ENCODE measurements around the gene CYBB. TPM values are rescaled to one million over a fixed set of nuclear protein-coding genes. Genes with fewer than 3 reads are reported as not detected.

Gene CYBB
- polyA plus RNA-seq, 3 donors: 8.4 to 14.5 (median 11.1) TPM

DNA sequence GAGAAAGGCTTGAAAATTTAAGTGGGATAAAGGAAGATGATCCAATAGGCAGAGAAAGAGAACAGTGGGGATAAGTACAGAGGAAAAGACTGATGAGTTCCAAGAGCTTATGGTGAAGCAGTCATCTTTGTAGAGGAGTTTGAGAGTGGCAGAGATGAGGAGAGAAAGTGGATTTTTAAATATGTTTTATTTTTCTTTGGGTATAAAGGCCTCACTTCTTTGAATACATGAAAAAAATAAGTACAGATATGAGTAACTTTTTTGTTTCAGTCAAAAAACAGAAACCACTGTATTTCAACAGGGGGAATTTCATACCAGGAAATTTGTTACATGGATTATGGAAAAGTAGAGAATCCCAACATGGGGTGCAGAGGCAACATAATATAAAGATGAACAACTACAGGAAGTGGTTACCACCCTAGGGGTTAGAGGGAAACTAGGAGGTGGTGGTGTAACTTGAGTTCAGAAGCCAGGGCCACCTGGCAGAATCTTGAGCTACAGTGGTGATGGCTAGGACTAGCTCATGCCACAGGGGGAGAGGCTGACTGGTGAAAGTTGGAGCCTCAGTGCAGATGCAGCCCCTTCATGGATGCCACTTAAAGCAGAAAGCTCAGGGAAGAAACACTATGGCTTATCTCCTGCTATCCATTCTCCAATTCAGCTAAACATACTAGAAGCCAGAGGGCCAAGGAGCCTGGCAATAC, 3.4 kb upstream of the CYBB start:
- no peak for DNase-seq (ENCODE audit: extremely low read depth in 1 of 11, low read depth in 9 of 11, low spot score in 4 of 11)

DNA sequence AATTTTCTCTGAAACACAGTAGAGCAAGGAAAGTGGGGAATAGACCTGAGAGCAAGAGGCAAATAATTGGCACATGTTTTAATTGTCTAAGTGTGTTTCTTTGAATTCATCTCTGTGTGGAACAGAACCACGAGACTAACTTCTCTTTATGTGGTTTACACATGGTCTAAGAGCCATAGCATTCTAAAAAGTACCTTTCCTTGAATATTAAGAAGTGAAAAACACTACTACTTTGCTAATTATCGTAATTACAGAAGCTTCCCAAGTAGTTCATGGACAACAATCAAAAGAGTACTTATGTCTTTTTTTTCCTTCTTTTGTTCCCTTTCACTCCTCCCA, 2.9 kb upstream of the CYBB start:
- no peak for DNase-seq (ENCODE audit: extremely low read depth in 1 of 11, low read depth in 9 of 11, low spot score in 4 of 11)

DNA sequence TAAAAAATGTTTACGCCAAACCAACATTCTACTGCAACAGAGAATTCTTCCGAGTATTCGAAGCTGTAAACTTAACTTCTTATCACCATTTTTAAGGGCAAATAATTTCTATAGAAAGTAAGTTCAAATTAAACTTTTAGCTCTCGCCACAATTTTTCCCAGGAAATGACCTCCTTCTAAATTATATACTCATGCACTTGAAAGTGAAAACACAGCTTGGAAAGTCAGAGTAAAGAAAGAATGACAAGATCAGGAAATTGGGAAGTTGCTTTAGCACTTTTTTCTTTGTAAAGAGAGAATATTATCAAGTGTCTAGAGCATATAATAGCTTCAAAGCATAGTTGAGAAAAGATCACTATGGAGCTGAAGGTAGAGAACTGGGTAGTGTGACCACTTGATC, 1.2 kb downstream of the CYBB start:
- no peak for DNase-seq (ENCODE audit: extremely low read depth in 1 of 11, low read depth in 9 of 11, low spot score in 4 of 11)

DNA sequence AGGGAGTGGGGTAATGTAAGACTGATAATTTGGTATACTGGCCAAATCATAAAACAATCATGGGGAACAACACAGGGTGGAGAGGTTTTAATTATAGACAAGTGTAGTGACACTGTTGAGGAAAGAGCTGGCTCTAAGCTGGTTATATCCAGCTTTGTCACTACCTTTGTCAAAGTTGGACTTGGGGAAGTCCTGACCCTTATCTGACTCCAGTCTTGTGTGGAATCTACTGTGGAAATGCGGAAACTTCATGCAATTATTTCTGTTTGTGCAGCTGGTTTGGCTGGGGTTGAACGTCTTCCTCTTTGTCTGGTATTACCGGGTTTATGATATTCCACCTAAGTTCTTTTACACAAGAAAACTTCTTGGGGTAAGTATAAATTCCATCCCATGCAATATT, 2.0 kb downstream of the CYBB start:
- DNase-seq (ENCODE audit: extremely low read depth in 1 of 11, low read depth in 9 of 11, low spot score in 4 of 11): no peak

DNA sequence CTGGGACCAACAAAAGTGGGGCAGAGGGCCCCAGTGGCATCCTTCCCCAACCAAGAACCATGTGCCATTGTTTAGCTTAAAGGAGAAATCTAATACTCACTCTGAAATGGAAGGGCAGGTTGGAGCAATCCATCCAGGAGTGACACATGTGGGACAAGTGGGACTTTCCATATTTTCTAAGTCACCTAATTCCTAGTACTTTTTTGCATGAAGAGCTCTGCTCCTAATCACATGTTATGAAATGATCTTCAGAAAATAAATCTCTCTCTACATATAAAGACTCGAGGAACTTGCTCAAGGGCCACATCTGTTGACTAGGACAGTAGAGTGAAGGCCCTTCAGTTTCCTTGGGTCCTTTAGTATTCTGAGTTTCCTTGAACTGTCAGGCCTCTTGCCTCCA, 2.5 kb downstream of the CYBB start:
- DNase-seq (ENCODE audit: extremely low read depth in 1 of 11, low read depth in 9 of 11, low spot score in 4 of 11): no peak

DNA sequence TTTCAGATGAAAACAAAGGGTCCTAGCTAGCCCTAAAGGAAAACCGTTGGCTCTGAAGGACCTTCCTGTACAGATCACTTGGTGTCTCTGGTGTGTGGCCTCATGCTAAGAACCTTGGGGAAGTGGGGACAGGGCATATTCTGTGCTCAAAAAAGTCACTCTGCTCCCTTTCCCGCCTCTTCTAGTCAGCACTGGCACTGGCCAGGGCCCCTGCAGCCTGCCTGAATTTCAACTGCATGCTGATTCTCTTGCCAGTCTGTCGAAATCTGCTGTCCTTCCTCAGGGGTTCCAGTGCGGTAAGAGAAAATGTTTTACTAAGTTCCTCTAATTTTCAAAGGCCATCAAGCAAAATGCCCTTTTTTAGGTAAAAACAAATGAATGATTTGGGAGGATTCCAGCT, 3.4 kb downstream of the CYBB start:
- DNase-seq (ENCODE audit: extremely low read depth in 1 of 11, low read depth in 9 of 11, low spot score in 4 of 11): no peak

DNA sequence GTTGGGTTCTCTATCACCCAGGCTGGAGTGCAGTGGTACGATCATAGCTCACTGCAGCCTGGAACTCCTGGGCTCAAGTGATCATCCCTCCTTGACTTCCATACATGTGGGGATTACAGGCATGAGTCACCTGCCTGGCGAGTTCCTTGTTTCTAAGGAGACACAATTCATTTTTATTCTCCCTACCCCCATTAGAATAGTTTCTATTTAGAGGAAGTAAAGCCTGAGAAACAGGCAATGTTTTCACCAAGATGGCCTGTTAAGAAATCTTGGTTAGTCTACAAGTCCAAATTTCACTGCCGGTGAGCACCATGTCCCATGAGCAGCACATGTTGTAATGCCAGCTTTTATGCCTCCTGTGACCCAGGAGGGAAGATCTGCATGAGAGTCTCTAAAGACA, 5.7 kb downstream of the CYBB start:
- DNase-seq (ENCODE audit: extremely low read depth in 1 of 11, low read depth in 9 of 11, low spot score in 4 of 11): no peak

DNA sequence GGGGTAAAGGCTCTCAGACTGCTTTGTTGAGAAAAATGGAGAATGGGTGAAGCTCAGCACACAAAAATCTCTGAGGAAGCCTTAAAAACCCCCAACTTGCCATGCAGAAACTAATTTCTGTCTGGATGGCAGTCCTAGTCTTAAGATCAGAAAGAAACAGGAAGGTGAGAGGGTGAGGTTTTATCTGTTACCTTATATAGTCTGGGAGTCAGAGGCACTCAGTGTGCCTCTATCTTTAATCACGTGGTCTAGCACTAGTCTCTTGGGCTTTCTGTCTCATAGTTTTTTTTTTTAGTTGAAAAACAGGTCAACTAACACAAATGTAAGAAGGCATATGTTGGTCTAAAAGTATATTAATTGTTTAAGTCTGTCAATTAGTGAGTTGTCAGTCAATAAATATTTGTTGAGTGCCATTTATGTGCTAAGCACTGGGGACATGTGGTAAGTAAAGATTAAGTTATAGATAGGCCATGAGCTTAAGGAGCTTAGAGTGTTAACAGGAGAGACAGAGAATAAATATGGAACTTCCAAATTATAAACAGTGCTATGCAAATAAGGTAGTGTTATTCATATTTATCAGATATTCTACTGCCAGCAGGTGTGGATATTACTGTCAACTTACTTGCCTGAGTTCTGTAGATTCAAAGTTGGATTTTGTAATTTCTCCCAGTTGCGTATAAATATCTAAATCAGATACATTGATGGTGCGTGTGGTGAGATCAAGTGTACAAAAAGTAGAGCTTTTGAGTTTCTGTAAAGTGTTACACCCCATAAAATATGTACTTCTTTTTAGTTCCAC, 7.0 kb downstream of the CYBB start:
- DNase-seq (ENCODE audit: extremely low read depth in 1 of 11, low read depth in 9 of 11, low spot score in 4 of 11): no peak

DNA sequence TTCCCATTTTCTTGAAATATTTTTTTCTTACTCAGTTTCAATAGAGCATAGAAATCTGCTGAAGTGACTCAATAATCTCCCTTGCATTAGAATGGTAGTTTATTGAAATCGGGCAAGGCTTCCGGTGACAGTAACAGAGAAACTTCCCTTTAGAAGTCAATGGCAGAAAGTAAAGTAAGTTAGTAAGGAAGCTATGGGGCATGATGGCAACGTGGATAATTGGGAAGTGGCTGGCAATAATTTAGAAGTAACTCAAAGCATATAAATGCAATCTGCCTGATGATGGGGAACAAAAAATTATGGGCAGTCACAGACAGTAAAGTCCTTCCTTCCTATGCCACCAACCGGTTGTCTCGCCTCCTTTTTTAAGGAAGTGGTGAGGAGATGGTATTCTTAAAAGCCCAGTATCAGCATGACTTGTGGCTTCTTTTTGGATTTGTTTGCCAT, 7.6 kb downstream of the CYBB start:
- no peak for DNase-seq (ENCODE audit: extremely low read depth in 1 of 11, low read depth in 9 of 11, low spot score in 4 of 11)

DNA sequence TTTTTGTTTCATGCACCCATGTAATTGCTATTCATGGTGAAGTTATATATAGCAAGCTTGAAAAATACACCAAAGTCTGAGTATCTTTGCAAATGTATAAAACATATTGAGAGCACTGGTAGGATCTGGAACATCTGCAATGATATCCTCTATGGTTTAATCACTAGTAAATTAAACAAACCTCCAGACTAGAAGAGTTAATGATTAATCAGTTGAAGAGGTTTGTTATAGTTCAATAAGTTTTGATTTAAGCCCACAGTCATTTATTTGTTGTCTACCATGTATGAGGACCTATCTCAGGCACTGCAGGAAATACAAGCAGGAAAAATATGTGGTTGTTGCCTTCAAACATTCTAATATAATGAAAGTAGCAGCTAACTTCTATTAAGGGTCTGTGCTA, 16.5 kb downstream of the CYBB start:
- DNase-seq (ENCODE audit: extremely low read depth in 1 of 11, low read depth in 9 of 11, low spot score in 4 of 11): no peak

DNA sequence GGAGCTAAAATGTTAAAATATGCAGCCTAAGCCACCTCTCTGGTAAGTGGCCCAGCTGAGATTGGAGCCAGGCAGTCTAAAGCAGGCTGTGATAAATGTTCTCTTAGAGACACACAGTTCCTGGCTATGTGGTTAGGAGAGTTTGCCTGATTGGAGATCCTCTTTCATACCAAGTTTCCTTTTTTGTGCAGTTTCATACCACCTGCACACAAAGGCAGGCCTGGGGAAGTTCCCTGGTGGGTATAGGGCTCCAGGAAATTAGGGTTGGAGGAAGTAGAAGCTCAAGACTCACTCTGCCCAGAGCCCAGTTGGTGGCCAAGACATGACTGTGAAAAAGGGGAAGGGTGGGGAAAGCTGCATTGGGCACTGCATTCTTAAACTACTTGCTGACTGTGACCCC, 16.9 kb downstream of the CYBB start:
- DNase-seq (ENCODE audit: extremely low read depth in 1 of 11, low read depth in 9 of 11, low spot score in 4 of 11): no peak

DNA sequence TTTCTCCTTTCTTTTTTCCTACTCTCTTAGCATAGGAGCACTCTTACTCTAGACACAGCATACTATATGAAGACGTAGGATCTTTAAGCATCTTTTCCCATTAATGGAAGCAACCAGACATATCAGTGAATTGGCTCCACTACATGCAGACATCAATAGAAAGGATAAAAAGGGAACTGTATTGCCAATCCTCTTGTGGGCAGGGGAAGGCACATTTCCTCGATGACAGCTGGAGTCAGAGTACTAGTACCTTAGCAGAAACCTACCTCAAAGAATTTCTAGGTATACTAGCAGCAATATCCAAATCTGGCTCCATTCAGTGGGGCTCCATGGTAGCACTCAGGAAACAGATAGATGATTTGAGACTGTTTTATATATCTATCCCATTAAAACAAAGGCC, 20.1 kb downstream of the CYBB start:
- DNase-seq (ENCODE audit: extremely low read depth in 1 of 11, low read depth in 9 of 11, low spot score in 4 of 11): no peak

DNA sequence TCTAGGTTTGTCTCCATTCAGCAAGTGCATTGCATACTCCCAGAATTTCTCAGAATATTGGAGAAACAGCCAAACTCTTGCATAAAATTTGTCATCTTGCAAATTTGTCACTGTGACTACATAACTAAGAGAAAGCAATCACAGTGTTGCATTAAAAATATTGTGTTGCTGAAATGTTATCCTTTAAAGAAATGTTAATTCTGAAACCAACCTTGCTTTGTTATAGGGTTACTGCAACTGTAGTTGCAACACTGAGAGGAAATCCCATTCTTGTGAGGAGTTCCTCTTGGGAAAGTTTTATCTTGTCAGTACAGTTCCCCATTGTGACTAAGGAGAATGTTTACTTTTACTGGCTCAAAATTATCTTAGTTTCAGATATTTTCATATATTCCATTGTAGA, 20.9 kb downstream of the CYBB start:
- no peak for DNase-seq (ENCODE audit: extremely low read depth in 1 of 11, low read depth in 9 of 11, low spot score in 4 of 11)

DNA sequence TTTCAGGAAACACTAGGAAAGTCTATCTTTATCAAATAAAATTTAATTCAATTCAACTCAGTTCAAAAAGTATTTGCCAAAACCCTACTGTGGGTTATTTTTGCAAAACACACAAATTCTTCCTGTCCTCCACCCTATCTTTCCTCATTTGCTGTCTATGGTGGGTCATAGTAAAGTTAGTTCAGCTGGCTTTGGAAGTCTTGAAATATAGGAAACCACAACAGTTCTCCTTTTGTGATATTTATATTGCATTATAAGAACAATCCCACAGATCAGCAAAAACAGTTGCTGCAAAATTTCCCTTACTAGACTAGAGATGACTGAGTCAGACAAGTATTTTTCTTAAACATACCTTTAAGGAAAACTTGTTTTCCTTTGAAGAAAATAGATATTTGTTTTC, 22.2 kb downstream of the CYBB start:
- DNase-seq (ENCODE audit: extremely low read depth in 1 of 11, low read depth in 9 of 11, low spot score in 4 of 11): no peak

DNA sequence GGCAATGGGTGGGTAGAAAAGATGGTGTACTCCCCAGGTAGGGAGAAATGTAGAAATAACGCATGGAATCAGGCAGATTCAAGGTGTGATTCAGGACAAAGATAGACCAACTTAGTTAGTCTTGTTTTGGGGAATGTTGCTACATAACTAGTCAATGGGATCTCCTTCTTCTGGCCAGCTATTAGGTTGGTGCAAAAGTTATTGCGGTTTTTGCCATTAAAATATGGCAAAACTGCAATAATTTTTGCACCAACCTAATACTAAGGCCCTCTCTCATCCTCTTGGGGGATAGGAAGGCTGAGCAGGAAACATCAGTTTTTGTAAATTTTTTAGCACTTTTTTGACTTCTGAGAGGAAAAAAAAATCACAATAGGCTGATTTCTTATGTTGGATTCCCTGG, 23.2 kb downstream of the CYBB start:
- no peak for DNase-seq (ENCODE audit: extremely low read depth in 1 of 11, low read depth in 9 of 11, low spot score in 4 of 11)

DNA sequence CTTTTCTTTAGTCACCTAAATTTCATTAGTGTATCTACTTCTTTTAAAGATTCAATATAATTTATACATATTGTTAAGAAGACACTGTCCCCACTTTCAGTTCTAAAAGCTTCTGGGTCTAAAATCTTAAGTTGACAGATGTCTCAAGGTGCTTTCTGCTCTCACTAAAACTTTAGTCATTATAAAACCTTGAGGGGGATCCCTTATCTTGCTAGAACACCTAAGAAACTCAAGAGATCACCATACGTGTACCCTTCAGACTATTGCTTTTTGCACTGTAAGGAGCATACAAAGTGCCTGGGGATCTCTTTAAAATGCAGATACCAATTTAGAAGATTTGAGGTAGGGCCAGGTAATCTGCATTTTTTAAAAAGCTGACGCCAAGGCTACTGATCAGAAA, 30.1 kb downstream of the CYBB start:
- no peak for DNase-seq (ENCODE audit: extremely low read depth in 1 of 11, low read depth in 9 of 11, low spot score in 4 of 11)

DNA sequence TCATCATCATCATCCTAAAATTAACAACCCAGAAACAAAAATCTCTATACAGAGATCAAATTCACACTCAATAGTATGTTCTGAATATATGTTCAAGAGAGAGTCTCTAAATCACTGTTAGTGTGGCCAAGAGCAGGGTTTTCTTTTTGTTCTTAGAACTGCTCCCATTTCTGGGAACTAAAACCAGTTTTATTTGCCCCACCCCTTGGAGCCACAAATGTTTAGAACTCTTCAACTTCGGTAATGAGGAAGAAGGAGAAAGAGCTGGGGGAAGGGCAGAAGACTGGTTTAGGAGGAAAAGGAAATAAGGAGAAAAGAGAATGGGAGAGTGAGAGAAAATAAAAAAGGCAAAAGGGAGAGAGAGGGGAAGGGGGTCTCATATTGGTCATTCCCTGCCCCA, 32.3 kb downstream of the CYBB start:
- no peak for DNase-seq (ENCODE audit: extremely low read depth in 1 of 11, low read depth in 9 of 11, low spot score in 4 of 11)

DNA sequence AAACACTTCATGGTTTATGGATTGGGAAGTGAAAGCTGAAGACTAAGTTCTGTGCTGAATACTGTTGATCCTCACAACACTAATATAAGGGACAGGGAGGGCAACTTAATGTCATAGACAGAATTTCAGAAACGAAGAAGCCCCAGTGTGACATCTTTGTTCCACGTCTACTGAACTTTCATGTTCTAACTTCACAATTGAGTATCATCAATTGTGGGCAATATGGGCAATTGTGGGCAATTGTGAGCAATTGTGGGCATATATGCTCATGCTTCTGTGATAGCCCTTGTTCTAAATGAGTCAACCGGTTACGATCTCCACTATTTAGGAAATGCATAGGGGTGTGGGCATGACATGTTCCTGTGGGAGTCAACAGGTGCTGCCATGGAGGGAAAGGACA, 33.7 kb downstream of the CYBB start:
- DNase-seq (ENCODE audit: extremely low read depth in 1 of 11, low read depth in 9 of 11, low spot score in 4 of 11): no peak

DNA sequence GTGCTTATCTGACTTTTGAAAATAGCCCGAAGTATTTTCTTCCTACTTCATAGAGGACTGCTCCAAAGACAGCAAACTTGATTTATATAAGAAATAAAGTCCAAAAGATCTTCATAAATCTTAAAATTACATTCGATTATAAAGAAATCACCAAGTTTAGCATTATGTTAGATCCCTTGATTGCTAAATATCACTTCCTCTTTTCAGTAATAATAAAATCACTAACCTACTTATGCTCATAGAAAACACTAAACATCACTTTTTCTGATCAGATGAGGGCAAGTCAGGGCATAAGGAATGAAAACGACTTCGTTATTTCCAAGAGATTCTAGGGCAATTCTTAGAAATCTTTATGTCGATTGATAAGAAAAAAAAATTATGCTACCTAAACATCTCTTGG, 35.5 kb downstream of the CYBB start:
- no peak for DNase-seq (ENCODE audit: extremely low read depth in 1 of 11, low read depth in 9 of 11, low spot score in 4 of 11)

DNA sequence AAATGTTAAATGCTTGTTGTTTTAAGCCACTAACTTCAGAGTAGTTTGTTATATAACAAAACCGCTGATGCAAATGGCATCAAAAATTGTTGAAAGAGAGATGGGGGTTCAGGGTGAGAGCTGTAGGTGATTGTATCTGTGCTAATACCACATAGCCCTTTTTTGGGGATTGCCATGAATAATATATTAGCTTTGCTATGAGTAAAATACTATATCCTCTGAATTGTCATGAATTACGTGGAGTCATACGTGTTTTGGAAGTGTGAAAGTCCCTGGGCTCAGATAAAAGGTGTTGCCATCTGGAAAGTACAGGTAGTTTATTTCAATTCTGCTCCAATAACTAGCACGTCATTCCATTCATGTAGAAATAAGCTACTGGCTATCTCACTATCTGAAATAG, 36.9 kb downstream of the CYBB start:
- no peak for DNase-seq (ENCODE audit: extremely low read depth in 1 of 11, low read depth in 9 of 11, low spot score in 4 of 11)

DNA sequence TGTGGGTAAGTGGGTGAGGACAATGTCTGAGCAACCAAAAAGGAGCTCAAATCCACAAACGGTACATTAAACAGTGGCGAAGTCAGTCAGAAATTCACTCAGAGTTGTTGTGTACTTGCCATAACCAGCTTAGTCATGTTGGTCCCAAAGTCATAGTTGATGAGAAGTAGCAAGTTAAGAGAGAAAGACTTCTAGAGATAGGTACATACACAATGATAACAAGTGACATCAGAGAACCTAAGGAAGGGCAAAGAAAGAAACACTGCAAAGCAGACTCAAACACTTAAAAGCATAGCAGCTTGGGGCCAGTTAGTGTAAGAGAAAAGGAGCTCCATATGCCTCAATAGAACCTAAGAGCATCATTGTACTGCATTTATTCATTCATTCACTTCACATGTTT, 37.3 kb downstream of the CYBB start:
- DNase-seq (ENCODE audit: extremely low read depth in 1 of 11, low read depth in 9 of 11, low spot score in 4 of 11): no peak
